ENCODE data around the gene ITGA3. TPM values are rescaled to one million over a fixed set of nuclear protein-coding genes. Genes with fewer than 3 reads are reported as not detected.

The ITGA3 gene
- total RNA-seq, 1 experiment from 2014 or later = 14.7 TPM

- H3K9me3 ChIP-seq = no peaks in the 10 kb centered on the region
- no peak for TF ChIP-seq CTCF (IDR thresholded peaks at IDR 0.05; ENCODE audit: insufficient read depth in 1 of 2, low read depth in 1 of 2, low read length in 1 of 2, severe bottlenecking in 1 of 2, unreplicated experiment in 1 of 2)
- Mint-ChIP-seq H3K4me1 (ENCODE audit: low read depth, unreplicated experiment) (peaks cover 16% of the 10 kb centered on the region), H3K27ac (ENCODE audit: unreplicated experiment) (peak overlapping the region; percentile 7), H3K9me3 (ENCODE audit: unreplicated experiment) (no peaks in the 10 kb centered on the region), H3K27me3 (ENCODE audit: insufficient read depth, unreplicated experiment) (no peaks in the 10 kb centered on the region), H3K36me3 (ENCODE audit: insufficient read depth, unreplicated experiment) (peaks cover 64% of the 10 kb centered on the region), H3K4me3 (ENCODE audit: unreplicated experiment) (no peak overlapping the region)
- no peak for DNase-seq
- intact Hi-C loops (cut with micrococcal nuclease; ENCODE audit: unreplicated experiment) = no loop called here
- peaks cover 32% of the 10 kb centered on the region for H3K36me3 ChIP-seq (ENCODE audit: control insufficient read depth, insufficient read depth, low read length)
- H3K4me1 ChIP-seq = peaks cover 12% of the 10 kb centered on the region
- no TSS peak for BruUV-seq (replicated peaks)
- ChIA-PET CTCF (interaction anchor here (0.6 to 1.5 kb wide), 3 partner anchors 13 to 247 kb away, joined by 4 to 5 read pairs (median 4); no protein-coding TSS in a partner anchor), POLR2A (interaction anchor here (0.6 kb wide), 1 partner anchor 271 kb away, joined by 3 read pairs; no protein-coding TSS in a partner anchor)
- H3K4me3 ChIP-seq (ENCODE audit: low read depth, low read length) = no peak overlapping the region
- no peaks in the 10 kb centered on the region for H3K27me3 ChIP-seq (replicated peaks; ENCODE audit: control insufficient read depth, insufficient read depth, low read length)
Observed at GRCh38 chr17:50137042-50137441, 81.1 kb downstream of the ITGA3 start.

- no peak for TF ChIP-seq CTCF (IDR thresholded peaks at IDR 0.05; ENCODE audit: insufficient read depth in 1 of 2, low read depth in 1 of 2, low read length in 1 of 2, severe bottlenecking in 1 of 2, unreplicated experiment in 1 of 2)
- intact Hi-C loops (cut with micrococcal nuclease; ENCODE audit: unreplicated experiment) = no loop called here
- ChIA-PET CTCF (interaction anchor here (0.6 to 1.6 kb wide), 13 partner anchors 8 to 422 kb away, joined by 3 to 9 read pairs (median 4); partner anchors contain the start of gene SGCA), POLR2A (no interaction called here)
- H3K4me1 Mint-ChIP-seq (ENCODE audit: low read depth, unreplicated experiment) = peaks cover 4% of the 10 kb centered on the region
- H3K9me3 Mint-ChIP-seq (ENCODE audit: unreplicated experiment) = no peaks in the 10 kb centered on the region
- H3K36me3 Mint-ChIP-seq (ENCODE audit: insufficient read depth, unreplicated experiment) = peaks cover 64% of the 10 kb centered on the region
- Histone ChIP-seq H3K4me1 (no peaks in the 10 kb centered on the region), H3K4me3 (ENCODE audit: low read depth, low read length) (no peak overlapping the region), H3K27me3 (replicated peaks; ENCODE audit: control insufficient read depth, insufficient read depth, low read length) (no peaks in the 10 kb centered on the region), H3K36me3 (ENCODE audit: control insufficient read depth, insufficient read depth, low read length) (peaks cover 34% of the 10 kb centered on the region), H3K9me3 (no peaks in the 10 kb centered on the region)
- BruUV-seq (replicated peaks) = no TSS peak
- no peak for DNase-seq
- no peak overlapping the region for H3K4me3 Mint-ChIP-seq (ENCODE audit: unreplicated experiment)
- H3K27ac Mint-ChIP-seq (ENCODE audit: unreplicated experiment) = no peak overlapping the region
- no peaks in the 10 kb centered on the region for H3K27me3 Mint-ChIP-seq (ENCODE audit: insufficient read depth, unreplicated experiment)
Observed at GRCh38 chr17:50139185-50139783, 83.4 kb downstream of the ITGA3 start.

Other genes with a start within 250 kb of the ITGA3 start
- gene TAC4, start 208.0 kb upstream of the ITGA3 start, total RNA-seq (2022) = 10.8 and 17.1 TPM in 2 replicates
- 27.0 and 33.1 TPM in 2 replicates for gene DLX4, start 86.9 kb upstream of the ITGA3 start, total RNA-seq (2022)
- gene DLX3, start 60.9 kb upstream of the ITGA3 start, total RNA-seq (2022) = 3.9 and 4.9 TPM in 2 replicates
- 10.5 and 15.2 TPM in 2 replicates for gene PDK2, start 39.2 kb downstream of the ITGA3 start, total RNA-seq (2022)
- 2.2 and 3.4 TPM in 2 replicates for gene SAMD14, start 74.0 kb downstream of the ITGA3 start, total RNA-seq (2022)
- gene PPP1R9B, start 94.6 kb downstream of the ITGA3 start, total RNA-seq (2022) = 74.8 and 76.2 TPM in 2 replicates
- gene SGCA, start 109.9 kb downstream of the ITGA3 start, total RNA-seq (2022) = not detected in 2 replicates
- gene COL1A1, start 145.5 kb downstream of the ITGA3 start, total RNA-seq (2022) = 23.4 and 27.3 TPM in 2 replicates
- 14.6 and 14.8 TPM in 2 replicates for gene TMEM92, start 218.4 kb downstream of the ITGA3 start, total RNA-seq (2022)

Measured in Caco-2 (cell line).